EH (cell line): Measurements from ENCODE around the gene NEK9.

ENCODE experiments used
- DNase-seq: peaks from one replicate; pipeline ENCODE4 v3.0.0-alpha.2; 2015; ENCODE audit warnings: low read depth

Gene NEK9

GRCh38 chr14:75030147-75030546 lies 96.7 kb downstream of the NEK9 start:
- DNase-seq = no peak
